Measurements from ENCODE around the gene PAX7. TPM values are rescaled to one million over a fixed set of nuclear protein-coding genes. Genes with fewer than 3 reads are reported as not detected.
"Not testable (repeated sequence)": the region's sequence is repeated elsewhere in the genome, so short reads cannot be mapped to it uniquely, and the experiment has no call there.

The PAX7 gene
- total RNA-seq, 4 donors from 2014 or later, result not detected

DNA sequence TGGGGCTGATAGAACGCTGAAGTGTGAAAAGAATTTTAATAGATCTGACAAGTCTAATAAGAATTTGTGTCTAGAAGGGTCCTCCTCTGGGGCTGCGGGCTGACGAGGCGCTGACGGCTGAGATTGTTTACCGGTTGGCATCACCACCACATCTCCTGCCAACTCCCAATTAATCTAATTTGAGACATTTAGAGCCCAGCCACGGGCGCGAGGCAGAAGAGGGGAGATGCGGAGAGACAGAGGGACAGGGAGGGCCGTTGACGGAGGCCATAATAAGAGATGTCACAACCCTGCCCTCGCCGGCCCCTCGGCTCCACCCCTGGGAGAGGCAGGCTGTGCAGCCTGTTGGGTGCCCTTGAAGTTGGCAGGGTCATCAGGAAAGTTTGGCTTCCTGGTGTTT, 109.3 kb downstream of the PAX7 start:
- Histone ChIP-seq H3K27me3 (peaks cover 0 to 67% (median 0%) of the 10 kb centered on the region in 4 donors), H3K9me3 (no peaks in the 10 kb centered on the region), H3K36me3 (no peaks in the 10 kb centered on the region), H3K27ac (no peak overlapping the region), H3K4me1 (no peaks in the 10 kb centered on the region), H3K4me3 (no peak overlapping the region)
- TF ChIP-seq, protein P1, sequence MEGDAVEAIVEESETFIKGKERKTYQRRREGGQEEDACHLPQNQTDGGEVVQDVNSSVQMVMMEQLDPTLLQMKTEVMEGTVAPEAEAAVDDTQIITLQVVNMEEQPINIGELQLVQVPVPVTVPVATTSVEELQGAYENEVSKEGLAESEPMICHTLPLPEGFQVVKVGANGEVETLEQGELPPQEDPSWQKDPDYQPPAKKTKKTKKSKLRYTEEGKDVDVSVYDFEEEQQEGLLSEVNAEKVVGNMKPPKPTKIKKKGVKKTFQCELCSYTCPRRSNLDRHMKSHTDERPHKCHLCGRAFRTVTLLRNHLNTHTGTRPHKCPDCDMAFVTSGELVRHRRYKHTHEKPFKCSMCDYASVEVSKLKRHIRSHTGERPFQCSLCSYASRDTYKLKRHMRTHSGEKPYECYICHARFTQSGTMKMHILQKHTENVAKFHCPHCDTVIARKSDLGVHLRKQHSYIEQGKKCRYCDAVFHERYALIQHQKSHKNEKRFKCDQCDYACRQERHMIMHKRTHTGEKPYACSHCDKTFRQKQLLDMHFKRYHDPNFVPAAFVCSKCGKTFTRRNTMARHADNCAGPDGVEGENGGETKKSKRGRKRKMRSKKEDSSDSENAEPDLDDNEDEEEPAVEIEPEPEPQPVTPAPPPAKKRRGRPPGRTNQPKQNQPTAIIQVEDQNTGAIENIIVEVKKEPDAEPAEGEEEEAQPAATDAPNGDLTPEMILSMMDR (IDR thresholded peaks at IDR 0.05), result no peak
- no peak for TF ChIP-seq POLR2A (IDR thresholded peaks at IDR 0.05)
- no peak for DNase-seq
- intact Hi-C loops (cut with DNase I), result no loop called here
- 59 to 68% methylated on average over 8 to 15 of the region's 15 CpGs for WGBS, 2 donors

DNA sequence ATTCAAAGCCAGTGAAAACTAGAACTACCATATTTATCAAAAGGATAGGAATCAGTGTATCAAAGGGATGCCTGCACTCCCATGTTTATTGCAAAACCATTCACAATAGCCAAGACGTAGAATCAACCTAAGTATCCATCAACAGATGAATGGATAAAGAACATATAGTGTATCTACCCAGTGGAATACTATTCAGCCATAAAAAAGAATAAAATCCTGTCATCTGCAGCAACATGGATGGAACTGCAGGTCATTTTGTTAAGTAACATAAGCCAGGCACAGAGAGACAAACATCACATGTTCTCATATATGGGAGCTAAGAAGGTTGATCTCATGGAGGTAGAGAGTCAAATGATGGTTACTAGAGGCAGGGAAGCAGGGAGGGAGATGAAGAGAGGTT, 110.0 kb downstream of the PAX7 start:
- TF ChIP-seq, protein P1 (IDR thresholded peaks at IDR 0.05), result no peak
- TF ChIP-seq POLR2A (IDR thresholded peaks at IDR 0.05), result no peak
- Histone ChIP-seq H3K9me3 (no peaks in the 10 kb centered on the region), H3K27ac (no peak overlapping the region), H3K27me3 (peaks cover 0 to 66% (median 0%) of the 10 kb centered on the region in 4 donors), H3K4me1 (no peaks in the 10 kb centered on the region), H3K36me3 (no peaks in the 10 kb centered on the region), H3K4me3 (no peak overlapping the region)
- DNase-seq, result no peak
- WGBS, 2 donors, result 81 to 82% methylated on average over 1 of the region's 1 CpG
- intact Hi-C loops (cut with DNase I), result no loop called here

DNA sequence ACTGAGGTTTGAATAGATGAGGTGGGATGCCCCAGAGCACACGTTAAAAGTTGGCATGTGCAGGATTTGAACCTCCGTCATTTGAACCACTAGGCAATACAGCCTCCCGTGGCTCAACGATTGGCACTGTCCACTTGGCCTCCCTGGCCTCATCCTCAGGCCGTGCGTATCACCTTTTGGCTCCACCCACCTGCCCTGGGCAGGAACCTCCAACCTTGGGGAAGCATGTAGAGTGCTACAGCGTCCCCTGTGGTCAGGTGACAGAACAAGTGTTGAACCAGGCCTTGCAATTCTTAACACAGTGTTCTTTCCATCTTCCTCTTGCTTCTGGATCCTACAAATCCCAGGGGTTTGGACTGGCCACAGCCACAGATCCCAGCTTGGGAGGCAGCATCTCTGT, 112.6 kb downstream of the PAX7 start:
- DNase-seq, result no peak
- H3K36me3 ChIP-seq, result no peaks in the 10 kb centered on the region
- H3K4me3 ChIP-seq, result no peak overlapping the region
- H3K27ac ChIP-seq, result no peak overlapping the region
- intact Hi-C loops (cut with DNase I), result no loop called here
- H3K4me1 ChIP-seq, result no peaks in the 10 kb centered on the region
- H3K9me3 ChIP-seq, result no peaks in the 10 kb centered on the region
- peaks cover 0 to 79% (median 0%) of the 10 kb centered on the region in 4 donors for H3K27me3 ChIP-seq
- WGBS, 2 donors, result 38 to 48% methylated on average over 7 of the region's 7 CpGs
- TF ChIP-seq, protein P1 (IDR thresholded peaks at IDR 0.05), result no peak
- TF ChIP-seq POLR2A (IDR thresholded peaks at IDR 0.05), result no peak

DNA sequence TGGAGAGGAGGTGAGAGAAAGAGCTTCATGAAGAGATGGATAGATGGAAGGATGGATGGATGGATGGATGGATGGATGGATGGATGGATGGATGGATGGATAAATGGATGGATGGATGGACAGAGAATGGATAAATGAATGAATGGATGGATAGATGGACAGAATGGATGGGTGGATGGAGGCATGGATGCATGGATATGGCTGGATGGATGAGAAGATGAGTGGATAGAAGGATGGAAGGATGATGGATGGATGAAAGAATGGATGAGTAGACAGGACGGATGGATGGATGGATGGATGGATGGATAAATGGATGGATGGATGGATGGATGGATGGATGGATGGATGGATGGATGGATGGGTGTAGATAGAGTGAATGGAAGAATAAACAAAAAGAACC, 113.7 kb downstream of the PAX7 start:
- DNase-seq; H3K4me3 ChIP-seq; H3K4me1 ChIP-seq; H3K27ac ChIP-seq; H3K36me3 ChIP-seq; H3K9me3 ChIP-seq; intact Hi-C loops (cut with DNase I): not testable (repeated sequence)
- WGBS, 2 donors, result 72 to 75% methylated on average over 1 of the region's 1 CpG
- H3K27me3 ChIP-seq, result peaks cover 0 to 79% (median 0%) of the 10 kb centered on the region in 4 donors

DNA sequence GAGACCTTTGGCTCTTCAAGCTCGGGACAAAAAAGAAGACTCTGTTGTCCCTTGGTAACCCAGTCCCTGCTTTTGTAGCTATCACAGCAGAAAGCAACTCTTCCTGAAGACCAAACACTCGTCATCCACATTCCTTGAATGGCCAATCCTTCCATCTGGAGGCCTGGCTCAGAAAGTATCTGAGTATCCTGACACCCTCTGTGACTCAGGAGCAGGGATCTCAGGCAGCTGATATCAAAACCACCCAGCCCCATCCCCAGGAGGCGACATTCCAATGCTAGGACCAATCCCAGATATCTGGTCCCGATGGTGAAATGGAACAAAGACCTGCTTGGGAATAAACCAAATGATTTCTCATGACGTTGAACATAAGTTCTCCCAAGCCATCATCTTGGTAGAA, 116.3 kb downstream of the PAX7 start:
- Histone ChIP-seq H3K4me1 (no peaks in the 10 kb centered on the region), H3K36me3 (no peaks in the 10 kb centered on the region), H3K9me3 (no peaks in the 10 kb centered on the region), H3K4me3 (no peak overlapping the region), H3K27ac (no peak overlapping the region), H3K27me3 (peaks cover 0 to 87% (median 0%) of the 10 kb centered on the region in 4 donors)
- intact Hi-C loops (cut with DNase I), result no loop called here
- no peak for TF ChIP-seq POLR2A (IDR thresholded peaks at IDR 0.05)
- TF ChIP-seq, protein P1 (IDR thresholded peaks at IDR 0.05), result no peak
- DNase-seq, result no peak
- WGBS, 2 donors, result 61 to 80% methylated on average over 3 to 5 of the region's 5 CpGs

DNA sequence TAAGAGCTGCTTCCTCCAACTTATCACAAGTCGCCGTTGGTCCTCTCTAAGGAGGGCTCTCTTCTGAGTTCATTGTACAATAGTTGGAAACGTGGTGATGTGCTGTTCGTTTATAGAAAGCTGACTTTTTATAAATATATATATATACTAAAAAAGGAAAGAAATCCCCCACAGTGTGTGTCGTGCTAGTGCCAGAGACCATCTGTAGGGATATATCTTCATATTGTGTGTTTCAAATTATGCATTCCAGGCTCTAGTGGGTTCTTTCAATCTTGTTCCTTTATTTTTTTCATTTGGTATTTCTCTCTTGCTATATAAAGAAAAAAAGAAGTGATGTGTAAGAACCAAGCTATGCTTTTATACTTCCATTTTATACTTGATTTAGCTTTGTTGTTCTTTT, 117.0 kb downstream of the PAX7 start:
- Histone ChIP-seq H3K27me3 (peaks cover 0 to 89% (median 0%) of the 10 kb centered on the region in 4 donors), H3K4me3 (no peak overlapping the region), H3K27ac (no peak overlapping the region), H3K9me3 (no peaks in the 10 kb centered on the region), H3K4me1 (no peaks in the 10 kb centered on the region), H3K36me3 (no peaks in the 10 kb centered on the region)
- intact Hi-C loops (cut with DNase I), result no loop called here
- DNase-seq, result no peak
- no peak for TF ChIP-seq POLR2A (IDR thresholded peaks at IDR 0.05)
- TF ChIP-seq, protein P1 (IDR thresholded peaks at IDR 0.05), result no peak
- WGBS, 2 donors, result 45 to 54% methylated on average over 5 of the region's 5 CpGs
